NOMO-1 treated with dmso at 0.1 percent for 144 hours (cell line): Measurements from ENCODE around the gene PIGR.

Experiments
- DNase-seq: peaks from one replicate; lab custom pipeline; 2025; ENCODE audit not compliant: unreplicated experiment; lab: John Stamatoyannopoulos, UW

Gene PIGR

DNA sequence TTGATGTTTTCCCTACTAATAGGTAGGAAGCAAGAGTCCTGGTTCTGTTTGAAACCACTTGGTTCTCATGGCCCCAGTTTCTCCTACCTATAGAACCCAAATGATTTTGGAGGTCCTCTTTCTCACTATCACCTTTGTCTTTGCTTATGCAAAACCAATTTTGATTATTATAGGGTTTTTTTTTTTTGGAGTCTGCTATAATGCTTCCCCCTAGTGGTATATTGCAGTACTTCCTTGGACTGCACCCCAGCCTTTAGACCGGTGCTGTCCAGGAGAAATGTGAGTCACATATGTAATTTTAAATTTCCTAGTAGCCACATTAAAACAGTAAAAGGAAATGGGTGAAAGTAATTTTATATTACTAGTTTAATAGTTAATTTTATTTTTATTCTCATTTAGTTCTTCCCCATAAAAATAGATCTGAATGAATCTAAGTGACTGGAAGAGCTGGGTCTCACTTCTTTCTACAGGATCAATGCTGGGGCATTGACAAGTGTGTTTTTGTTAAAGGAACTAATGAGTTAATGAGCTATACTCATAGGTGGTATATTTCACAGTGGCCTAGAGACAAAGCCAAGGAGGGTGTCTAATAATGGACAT is 35.1 kb downstream of the PIGR start:
- no peak for DNase-seq

DNA sequence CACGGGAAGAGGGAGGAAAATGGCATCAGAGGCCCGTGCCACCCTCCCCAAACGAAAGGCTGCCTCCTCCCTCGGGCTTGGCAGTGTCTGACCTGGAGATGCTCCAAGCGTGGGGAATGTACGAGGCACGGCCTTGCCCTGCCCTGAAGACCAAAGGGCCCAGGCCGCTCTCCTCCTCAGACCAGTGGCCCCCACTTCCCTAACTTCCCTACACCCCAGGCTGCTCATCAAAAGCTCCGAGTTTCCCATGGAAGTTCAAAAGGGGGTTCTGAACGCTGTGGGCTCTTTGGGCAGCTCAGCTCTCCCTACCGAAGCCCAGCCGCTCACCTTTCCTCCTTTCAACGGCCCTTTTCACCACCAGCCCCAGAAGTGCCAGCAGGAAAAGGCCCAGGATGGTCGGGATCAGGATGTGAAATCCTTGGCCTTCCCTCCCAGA is 36.4 kb downstream of the PIGR start:
- no peak for DNase-seq

DNA sequence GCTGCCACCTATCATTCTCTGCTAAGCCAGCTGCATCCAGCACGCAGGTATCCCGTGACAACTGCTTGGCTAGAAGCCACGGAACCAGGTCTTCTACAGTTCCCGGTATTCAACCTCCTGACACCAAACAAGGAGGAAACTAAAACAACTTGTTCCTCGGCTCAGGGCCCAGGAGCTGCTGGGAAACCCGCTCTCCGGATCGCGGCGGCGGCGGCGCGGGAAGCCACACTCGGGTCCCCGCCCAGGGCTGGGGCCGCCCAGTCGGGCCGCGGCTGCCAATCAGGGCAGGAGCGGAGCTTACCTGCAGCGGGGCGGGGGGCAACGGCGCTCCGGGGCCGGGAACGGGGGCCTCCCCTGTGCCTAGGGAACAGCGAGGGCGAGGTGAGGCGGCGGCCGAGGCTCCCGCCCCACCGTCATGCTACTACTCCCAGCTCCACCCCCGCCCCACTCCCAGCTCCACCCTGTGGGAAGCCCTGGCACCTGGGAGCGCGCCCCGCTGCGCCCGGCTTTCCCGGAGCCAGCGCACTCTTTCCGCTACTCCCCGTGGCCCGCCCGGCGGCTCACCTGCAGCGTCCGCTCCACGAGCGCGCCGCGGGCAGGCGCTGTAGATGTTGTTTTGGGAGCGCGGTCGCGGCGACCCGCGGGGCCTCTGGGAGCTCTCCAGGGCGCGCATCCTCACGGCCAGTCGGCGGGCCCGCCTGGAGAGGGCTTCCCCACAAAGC is 36.9 kb downstream of the PIGR start:
- DNase-seq, result no peak

DNA sequence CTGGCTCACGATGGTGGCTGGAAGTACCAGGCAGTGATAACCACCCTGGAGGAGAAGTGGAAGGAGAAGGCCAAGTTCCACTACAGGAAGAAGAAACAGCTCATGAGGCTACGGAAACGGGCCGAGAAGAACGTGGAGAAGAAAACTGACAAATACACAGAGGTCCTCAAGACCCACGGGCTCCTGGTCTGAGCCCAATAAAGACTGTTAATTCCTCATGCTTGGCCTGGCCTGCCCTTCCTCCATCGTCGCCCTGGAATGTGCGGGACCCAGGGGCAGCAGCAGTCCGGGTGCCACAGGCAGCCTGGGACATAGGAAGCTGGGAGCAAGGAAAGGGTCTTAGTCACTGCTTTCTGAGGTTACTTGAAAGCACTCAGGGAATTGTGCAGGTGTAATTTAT is 38.2 kb downstream of the PIGR start:
- DNase-seq, result no peak

DNA sequence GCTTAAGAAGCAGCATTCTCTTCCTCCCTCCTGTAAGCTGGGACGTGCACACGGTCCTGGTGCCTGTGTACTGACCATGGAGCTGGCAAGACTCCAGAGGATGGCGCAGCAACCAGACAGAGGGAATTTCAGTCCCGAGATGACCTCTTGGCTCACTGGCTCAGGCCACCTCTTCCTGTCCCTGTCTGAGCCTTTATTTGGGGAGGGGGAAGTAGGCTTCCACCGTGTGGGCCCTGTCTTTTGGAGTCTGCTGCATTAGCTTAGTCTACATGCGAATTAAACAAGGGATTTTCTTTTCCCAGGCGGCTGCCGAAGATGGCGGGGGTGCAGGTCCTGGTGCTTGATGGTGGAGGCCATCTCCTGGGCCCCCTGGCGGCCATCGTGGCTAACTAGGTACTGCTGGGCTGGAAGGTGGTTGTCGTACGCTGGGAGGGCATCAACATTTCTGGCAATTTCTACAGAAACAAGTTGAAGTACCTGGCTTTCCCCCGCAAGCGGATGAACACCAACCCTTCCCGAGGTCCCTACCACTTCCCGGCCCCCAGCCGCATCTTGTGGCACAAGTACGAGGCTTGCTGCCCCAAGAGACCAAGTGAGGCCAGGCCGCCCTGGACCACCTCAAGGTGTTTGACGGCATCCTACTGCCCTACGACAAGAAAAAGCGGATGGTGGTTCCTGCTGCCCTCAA is 38.8 kb downstream of the PIGR start:
- DNase-seq, result no peak

DNA sequence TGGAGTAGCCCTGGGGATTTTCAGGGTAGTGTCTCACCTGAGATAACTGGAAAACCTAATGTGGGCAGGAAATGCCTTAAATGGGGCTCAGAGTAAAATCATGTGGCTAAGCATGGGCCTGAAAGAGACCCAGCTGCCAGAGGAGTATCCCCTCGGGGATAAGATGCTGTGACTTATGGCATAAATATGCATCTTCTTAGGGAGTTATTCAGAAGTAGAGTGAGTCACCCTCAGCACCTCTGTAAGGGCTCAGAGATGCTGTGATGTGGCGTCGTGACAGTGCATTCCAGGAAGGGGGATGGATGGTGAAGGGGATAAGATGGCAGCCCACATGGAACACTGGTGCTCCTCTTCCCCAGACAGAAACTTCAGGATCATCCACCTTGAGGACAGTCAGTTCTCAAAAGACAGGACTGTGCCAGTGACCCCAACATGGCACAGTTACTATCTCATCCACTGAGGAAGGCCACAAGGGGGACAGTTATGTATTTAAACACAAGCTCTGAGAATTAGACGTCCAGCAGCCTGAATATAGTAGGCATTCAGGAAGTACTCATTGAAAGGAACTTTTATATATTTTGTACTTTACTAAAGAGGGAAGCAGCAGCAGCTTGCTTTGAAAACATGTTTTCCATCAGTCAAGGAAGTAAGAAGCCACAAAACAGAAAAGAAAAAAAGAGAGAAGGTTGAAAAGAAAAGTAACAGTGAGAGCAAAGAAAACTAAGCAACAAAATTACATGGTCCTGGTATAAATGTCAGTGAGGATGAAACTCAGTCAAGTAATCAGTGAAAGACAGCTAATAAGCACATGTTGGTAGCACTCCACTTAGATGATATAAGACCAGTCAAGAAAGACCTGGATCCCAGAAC is 40.7 kb downstream of the PIGR start:
- DNase-seq, result no peak

DNA sequence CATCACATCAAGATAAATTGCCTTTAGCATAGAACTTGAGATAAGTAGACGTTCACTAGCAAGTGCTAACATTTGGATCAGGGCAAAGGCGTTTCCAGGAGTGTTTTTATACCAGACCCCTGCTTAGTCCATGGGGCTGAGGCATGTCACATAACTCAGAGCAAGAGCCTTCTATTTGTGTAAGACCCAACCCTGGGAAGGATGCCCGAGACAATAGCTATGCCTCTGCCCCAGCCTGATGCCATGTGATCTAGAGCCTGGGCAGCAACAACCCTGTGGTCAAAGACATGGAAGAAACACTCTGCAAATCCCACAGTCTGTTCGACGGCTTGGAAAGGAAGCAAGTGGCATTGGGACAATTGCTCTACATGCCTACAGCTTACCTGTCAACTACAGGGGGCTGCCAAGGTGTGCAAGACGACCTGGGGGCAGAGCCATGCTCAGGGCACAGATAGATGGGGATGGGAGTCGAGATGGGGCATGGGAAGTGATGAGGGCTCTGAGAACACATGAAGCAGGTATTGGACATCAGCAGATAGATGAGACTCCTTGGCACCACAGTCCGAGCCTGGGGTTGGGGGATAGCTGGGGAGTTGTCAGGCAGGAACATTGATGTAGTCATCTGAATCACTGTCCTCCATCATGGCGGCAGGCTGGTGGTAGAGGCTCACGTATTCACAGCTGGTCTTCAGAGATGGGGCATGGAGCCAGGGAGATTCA is 41.7 kb downstream of the PIGR start:
- no peak for DNase-seq

DNA sequence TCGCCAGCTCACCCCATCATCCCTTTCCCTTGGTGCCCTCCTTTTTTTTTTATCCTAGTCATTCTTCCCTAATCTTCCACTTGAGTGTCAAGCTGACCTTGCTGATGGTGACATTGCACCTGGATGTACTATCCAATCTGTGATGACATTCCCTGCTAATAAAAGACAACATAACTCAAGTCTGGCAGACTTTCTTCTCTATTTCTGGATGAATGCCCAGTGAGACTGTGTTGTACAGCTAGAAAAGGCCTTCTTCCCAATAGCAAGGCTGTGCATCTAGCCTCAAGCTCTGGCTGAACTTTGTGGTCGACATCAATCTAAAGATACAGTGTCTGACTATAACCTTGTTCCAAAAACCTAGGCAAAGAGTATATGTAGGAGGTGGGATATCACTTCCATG is 42.6 kb downstream of the PIGR start:
- DNase-seq, result no peak

DNA sequence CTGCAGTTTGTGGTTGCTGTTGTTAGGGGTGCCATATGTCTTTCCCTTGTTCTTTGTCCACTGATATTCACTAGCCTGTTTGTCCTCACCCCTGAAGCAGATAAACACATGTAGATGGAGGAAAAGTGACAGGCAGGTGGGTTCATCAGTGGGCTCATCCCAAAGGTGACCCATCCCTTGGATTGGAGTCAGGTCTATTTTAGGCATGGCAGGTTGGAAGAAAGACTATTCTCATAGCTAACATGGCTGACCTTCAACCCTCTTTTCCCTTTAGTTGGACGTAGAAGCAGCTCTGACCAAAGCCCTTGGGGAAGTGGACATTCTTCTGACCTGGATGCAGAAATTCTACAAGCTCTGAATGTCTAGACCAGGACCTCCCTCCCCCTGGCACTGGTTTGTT is 43.6 kb downstream of the PIGR start:
- DNase-seq, result no peak

DNA sequence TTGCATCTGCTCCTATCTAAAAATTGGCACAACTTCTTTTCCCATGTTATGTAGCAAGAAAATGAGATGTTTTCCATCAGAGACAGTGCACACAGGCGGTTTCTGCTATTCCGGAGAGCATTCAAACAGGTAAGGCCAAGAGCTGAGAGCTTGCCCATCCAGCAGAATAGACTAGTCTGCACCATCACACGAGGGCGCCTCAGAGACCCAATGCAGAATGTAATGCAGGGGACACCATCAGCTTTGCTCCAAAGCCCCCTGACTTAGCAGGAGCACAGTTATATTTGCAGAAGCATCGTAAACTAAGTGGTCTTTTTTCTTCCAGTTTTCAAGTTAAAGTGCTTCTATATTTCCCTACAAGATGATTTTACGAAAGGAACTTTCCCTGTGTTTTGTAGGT is 44.3 kb downstream of the PIGR start:
- DNase-seq, result no peak

DNA sequence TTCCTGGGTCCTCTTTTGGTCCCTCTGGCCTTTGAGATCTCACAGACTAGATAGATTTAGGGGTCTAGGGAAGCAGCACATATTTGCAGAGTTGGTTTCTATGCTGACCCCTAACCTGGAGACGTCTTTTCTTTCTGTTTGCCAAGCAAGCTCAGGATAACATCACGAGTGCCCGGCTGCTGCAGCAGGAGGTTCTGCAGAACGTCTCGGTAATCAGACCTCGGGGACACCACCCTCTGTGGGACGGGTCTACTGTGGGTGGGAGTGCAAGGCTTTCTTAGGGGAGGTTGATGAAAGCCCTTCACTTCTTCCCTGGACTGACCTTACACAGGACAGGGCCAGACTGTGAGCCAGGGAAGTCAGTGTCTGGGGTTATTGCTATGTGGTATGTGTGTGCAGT is 46.1 kb downstream of the PIGR start:
- no peak for DNase-seq

DNA sequence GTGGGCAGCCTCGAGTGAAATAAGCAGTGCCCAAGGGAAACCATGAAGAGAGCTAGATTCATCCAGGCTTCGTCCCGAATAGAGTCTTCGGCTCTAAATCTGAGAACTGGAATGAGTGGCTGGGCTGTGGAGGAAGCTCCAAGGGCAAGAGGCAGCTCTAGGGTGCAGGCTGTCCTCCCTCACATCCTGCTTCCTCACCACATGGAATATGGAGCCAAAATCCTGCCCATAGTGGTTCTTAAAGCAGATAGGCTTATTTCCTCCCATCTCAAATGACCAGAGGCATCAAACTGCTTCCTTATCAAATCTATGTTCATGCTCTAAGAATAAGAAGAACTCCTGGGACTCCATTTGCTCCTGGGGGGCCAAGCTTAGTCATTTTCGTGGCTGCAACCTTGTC is 46.5 kb downstream of the PIGR start:
- DNase-seq, result no peak

DNA sequence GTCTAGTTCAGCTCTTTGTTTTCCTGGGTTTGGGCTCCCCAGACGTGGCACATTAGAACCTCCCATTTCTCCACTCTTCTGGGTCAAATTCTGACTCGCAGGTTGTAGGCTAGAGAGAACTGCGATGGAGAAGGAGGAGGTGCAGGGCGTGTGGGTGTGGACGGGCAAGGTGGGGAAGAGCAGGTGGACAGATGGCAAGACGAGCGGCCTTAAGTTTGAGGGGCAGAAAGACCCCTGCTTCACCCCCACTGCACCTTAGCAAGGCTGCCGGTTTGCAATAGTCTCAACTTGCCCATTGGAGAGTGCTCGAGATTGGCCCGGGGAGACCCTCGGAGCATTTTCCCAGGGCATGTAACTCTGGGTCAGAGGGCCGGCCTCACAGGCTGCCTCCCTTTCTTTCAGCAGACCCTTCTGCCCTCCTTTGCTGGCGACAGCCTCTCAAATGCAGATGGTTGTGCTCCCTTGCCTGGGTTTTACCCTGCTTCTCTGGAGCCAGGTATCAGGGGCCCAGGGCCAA is 47.3 kb downstream of the PIGR start:
- no peak for DNase-seq

DNA sequence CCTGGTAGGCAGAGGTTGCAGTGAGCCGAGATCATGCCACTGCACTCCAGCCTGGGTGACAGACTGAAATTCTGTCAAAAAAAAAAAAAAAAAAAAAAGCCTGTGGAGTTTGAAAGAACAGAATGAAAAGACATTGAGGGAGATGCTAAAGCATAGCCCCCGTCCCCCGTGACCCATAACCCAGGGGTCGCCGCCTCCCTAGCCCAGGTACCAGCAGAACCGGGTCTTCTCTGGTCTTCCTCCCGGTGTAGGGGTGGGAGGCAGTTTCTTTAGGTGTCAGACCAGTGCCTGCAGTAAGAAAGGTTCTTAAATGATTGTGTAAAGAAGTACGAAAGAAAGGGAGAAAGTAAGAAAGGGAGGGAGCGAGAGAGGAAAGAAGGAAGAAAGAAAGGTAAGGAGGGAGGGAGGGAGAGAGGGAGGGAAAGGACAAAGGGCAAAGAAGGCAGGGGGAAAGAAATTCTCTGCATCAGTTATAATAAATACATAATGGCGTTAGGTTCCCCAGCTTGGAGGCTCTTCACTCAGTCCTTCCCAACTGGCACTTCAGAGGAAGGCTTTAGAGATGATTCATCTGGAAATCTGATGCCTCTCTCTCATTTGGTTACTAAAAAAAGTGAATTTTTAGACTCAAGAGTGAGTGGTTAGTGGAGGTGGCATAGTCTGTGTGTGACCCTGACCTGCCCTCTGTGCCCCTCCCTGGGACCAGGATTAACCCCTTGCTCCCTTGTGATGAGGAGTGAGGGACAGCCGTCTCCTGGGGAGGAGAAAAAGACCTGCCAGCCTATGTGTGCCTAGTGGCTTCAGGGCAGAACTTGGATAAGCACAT is 48.0 kb downstream of the PIGR start:
- no peak for DNase-seq

DNA sequence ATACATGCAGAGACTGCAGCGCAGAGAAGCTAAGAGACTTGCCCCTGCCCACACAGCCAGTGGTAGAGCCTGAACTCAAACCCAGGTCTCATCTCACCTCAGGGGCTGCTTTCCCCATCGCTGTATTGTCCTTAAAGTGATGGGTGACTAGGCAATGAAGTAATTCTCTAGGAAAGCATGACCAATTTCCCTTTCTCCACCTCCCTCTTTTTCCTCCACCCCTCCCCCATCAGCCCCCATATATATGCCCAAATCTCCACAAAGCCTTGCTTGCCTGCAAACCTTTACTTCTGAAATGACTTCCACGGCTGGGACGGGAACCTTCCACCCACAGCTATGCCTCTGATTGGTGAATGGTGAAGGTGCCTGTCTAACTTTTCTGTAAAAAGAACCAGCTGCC is 49.1 kb downstream of the PIGR start, which contains the start of gene IL24:
Gene IL24, plus strand, starts transcription at position 269 of the 400 bp plus-strand sequence. CDS start 390 bp downstream, outside the sequence.
- DNase-seq, result no peak

DNA sequence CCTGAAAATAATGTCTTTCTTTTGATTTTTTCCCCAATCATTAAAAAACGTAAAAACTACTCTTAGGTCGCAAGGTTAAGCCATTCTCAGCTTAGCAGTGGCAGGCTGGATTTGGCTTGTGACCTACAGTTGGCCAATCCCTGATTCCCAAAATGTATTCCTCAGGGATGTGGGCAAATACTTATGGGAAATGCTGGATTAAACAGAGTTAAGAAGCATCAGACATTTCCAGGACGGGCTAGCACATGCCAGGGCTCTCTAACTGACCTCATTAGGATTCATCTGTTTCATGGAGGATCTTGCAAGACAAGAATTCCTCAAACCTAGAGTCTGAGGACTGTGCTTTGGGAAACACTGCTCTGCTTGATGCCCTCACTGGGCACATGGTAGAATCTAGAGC is 50.0 kb downstream of the PIGR start:
- no peak for DNase-seq

DNA sequence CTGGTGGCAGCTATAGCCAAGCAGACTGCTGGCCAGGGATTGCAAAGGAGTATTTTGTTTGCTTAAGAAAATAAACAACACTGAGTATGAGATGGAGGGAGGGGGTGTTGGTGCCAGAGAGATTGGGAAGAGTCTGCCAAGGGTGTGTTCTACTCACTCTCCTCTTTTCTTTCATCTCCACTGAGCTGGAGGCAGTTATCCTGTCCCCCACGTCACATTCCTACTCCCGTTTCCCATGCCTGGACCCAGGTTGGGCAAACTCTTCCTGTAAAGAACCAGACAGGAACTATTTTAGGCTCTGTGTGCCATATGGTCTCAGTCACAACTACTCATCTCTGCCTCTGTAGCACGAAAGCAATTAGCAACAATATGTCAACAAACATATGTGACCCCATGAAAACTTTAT is 50.4 kb downstream of the PIGR start:
- DNase-seq, result no peak

DNA sequence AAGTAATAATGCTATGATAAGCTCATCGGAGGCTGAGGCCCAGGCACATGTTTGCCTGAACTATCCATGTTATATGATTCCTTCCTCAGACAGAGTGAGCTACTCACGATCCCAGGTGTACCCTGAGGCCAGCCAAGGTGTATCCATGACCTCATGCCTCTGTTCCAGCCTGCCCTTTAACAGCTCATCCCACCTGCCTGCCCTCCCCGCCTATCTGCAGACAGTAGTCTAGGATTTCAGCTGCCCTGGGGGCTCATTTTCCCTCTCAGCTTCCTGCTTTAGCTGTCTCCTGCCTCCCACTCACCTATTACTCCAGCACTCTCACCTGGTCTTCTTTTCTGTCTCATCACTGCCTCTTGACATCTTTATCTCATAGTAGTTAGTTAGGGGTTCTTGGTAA is 50.9 kb downstream of the PIGR start:
- DNase-seq, result no peak

DNA sequence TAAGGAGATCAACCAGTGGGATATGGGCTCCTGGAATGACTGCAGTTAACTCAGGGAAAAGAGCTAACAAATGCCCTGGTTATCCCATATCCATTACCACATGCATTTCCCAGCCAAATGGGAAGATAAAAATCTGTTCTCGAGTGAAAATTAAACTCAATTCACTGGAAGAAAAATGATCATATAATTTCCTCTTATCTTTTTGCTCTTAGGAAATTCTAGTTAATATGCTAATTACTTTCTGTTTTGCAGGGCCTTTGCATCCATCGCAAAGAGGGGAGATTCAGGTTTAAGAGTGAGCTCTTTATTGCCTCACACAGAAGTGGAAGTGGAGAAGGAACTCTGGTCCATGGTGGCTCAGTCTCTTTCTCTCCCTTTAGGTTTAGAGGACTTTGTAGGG is 52.9 kb downstream of the PIGR start:
- no peak for DNase-seq
